Endothelial cell of umbilical vein (primary cell): Measurements from ENCODE around the gene SOD3. TPM values are rescaled to one million over a fixed set of nuclear protein-coding genes. Genes with fewer than 3 reads are reported as not detected.

Experiments used
- BruUV-seq: library from RNA; stranded (reverse); fragments of 400-500 nt; replicated peaks from 2 replicates; lab custom pipeline; 2021; lab: Mats Ljungman, UMichigan
- CTCF ChIA-PET: fragments of 300-600, 350-600 bp; sonication (Branson Sonifier 250); formaldehyde crosslinking; loops from one replicate; lab custom pipeline; 2021; ENCODE audit warnings: antibody characterized with exemption, inconsistent platforms; lab: Charles Lee
- POLR2A ChIA-PET: fragments of 300-600, 350-600 bp; sonication (Branson Sonifier 250); formaldehyde crosslinking; loops from one replicate; lab custom pipeline; 2021; ENCODE audit warnings: antibody characterized with exemption, inconsistent platforms; lab: Charles Lee
- DNase-seq: peaks from one replicate; pipeline ENCODE4 v3.0.0-alpha.2; 2011; ENCODE audit warnings: low read depth, low spot score
- FAIRE-seq: peaks from 2 replicates; lab custom pipeline; 2011; peaks lifted over from hg19 to GRCh38; lab: Jason Lieb, UNC
- H2AFZ ChIP-seq: 2 replicates; pipeline ENCODE4 v1.6.0; 2012; ENCODE audit warnings: low read depth, low read length, control low read depth, inconsistent platforms
- H3K27ac ChIP-seq: 2 replicates; pipeline ENCODE4 v1.5.1; 2011; ENCODE audit warnings: low read depth, mild to moderate bottlenecking, control low read depth, low read length, moderate library complexity; ENCODE audit not compliant: insufficient read depth
- H3K27me3 ChIP-seq, 2 experiments: 2 replicates each; pipeline versions ENCODE4 v1.6.0 to v1.6.1; 2011; ENCODE audit warnings: low read length in 2 of 2, mixed read lengths in 1 of 2; ENCODE audit not compliant: control insufficient read depth in 2 of 2, insufficient read depth in 2 of 2
- H3K36me3 ChIP-seq, 2 experiments: 2 replicates in 1 of 2; 3 replicates in 1 of 2; pipeline ENCODE4 v1.5.1; 2011; ENCODE audit warnings: low read length in 2 of 2, mild to moderate bottlenecking in 1 of 2, moderate library complexity in 1 of 2; ENCODE audit not compliant: control insufficient read depth in 2 of 2, insufficient read depth in 2 of 2; ENCODE audit errors: extremely low read depth in 1 of 2
- H3K4me1 ChIP-seq: 3 replicates; pipeline ENCODE4 v1.5.1; 2011; ENCODE audit warnings: mild to moderate bottlenecking, low read length; ENCODE audit not compliant: control insufficient read depth, insufficient read depth; ENCODE audit errors: extremely low read depth
- H3K4me2 ChIP-seq: 2 replicates; pipeline ENCODE4 v1.6.1; 2011; ENCODE audit warnings: low read length, control low read depth, mixed read lengths; ENCODE audit not compliant: insufficient read depth
- H3K4me3 ChIP-seq, 3 experiments: fragments of 200-600 bp in 1 of 3; sonication (generic), shearing (Covaris generic) in 1 of 3; replicated peaks in 1 of 3; 2 replicates each; pipeline ENCODE4 v1.5.1; 2011 to 2016; ENCODE audit warnings: control low read depth in 3 of 3, low read length in 3 of 3, mild to moderate bottlenecking in 2 of 3, inconsistent platforms in 1 of 3, low read depth in 1 of 3, moderate library complexity in 1 of 3; ENCODE audit not compliant: insufficient read depth in 1 of 3
- H3K79me2 ChIP-seq: 2 replicates; pipeline ENCODE4 v1.6.0; 2012; ENCODE audit warnings: low read length, inconsistent platforms; ENCODE audit not compliant: control insufficient read depth, insufficient read depth
- H3K9ac ChIP-seq: replicated peaks from 2 replicates; pipeline ENCODE3; 2011; ENCODE audit warnings: low read length, control low read depth; ENCODE audit not compliant: insufficient read depth; ENCODE audit errors: extremely low read depth
- H3K9me1 ChIP-seq: replicated peaks from 3 replicates; pipeline ENCODE4 v1.6.0; 2011; ENCODE audit warnings: mild to moderate bottlenecking, low read length; ENCODE audit not compliant: control insufficient read depth, insufficient read depth; ENCODE audit errors: extremely low read depth
- H3K9me3 ChIP-seq: replicated peaks from 2 replicates; pipeline ENCODE4 v1.5.1; 2012; ENCODE audit warnings: low read length, inconsistent platforms; ENCODE audit not compliant: control insufficient read depth, insufficient read depth
- H4K20me1 ChIP-seq: replicated peaks from 2 replicates; pipeline ENCODE3; 2011; ENCODE audit warnings: mild to moderate bottlenecking, low read length; ENCODE audit not compliant: control insufficient read depth, insufficient read depth; ENCODE audit errors: extremely low read depth
- EZH2 ChIP-seq: IDR thresholded peaks from 2 replicates; pipeline ENCODE4 v1.6.1; 2012; ENCODE audit warnings: borderline replicate concordance, low read depth, mild to moderate bottlenecking, moderate library complexity, low read length, inconsistent platforms; ENCODE audit not compliant: severe bottlenecking
- FOS ChIP-seq: IDR thresholded peaks from 2 replicates; pipeline ENCODE4 v1.6.1; 2011; ENCODE audit warnings: mild to moderate bottlenecking, low read length, moderate library complexity, borderline replicate concordance; ENCODE audit not compliant: insufficient read depth
- GATA2 ChIP-seq: IDR thresholded peaks from 2 replicates; pipeline ENCODE4 v1.7.0; 2011; ENCODE audit warnings: low read depth, mild to moderate bottlenecking, moderate library complexity, mixed read lengths, low read length; ENCODE audit not compliant: insufficient read length, insufficient read depth
- JUN ChIP-seq: IDR thresholded peaks from 2 replicates; pipeline ENCODE4 v1.6.1; 2011; ENCODE audit warnings: borderline replicate concordance, low read depth; ENCODE audit not compliant: insufficient read length, insufficient read depth
- MAX ChIP-seq: IDR thresholded peaks from 2 replicates; pipeline ENCODE4 v1.6.1; 2011; ENCODE audit not compliant: insufficient read depth, insufficient read length
- MYC ChIP-seq: IDR thresholded peaks from one replicate; pipeline ENCODE4 v1.6.1; 2011; ENCODE audit warnings: mild to moderate bottlenecking, low read depth, low read length
- POLR2A ChIP-seq: IDR thresholded peaks from 2 replicates; pipeline ENCODE4 v1.6.1; 2012; ENCODE audit warnings: low read depth, mild to moderate bottlenecking, control low read depth, low read length
- POLR2AphosphoS5 ChIP-seq: IDR thresholded peaks from 2 replicates; pipeline ENCODE4 v1.6.1; 2012; ENCODE audit warnings: low read depth, mild to moderate bottlenecking, control low read depth, low read length, moderate library complexity; ENCODE audit not compliant: insufficient read depth
- dilution Hi-C: fragments of 300-500 bp; cut with MboI; formaldehyde crosslinking; loops from one replicate; pipeline ENCODE4 v1.15.0; 2019; ENCODE audit warnings: low sequenced_read_pairs; ENCODE audit not compliant: extremely low pct_ligation_motif_present
- intact Hi-C: fragments of 100-400 bp; cut with micrococcal nuclease; formaldehyde crosslinking; loops from one replicate; pipeline ENCODE4 v1.10.0; 2022
- polyA plus RNA-seq, 4 experiments: library from polyadenylated mRNA; depleted of rRNA in 3 of 4; stranded (reverse) in 3 of 4; unstranded in 1 of 4; fragments of >200 nt; gene quantifications; 2 replicates each; pipeline versions ENCODE4 v1.2.1 to v1.2.3, GENCODE V29; 2011 to 2012; ENCODE audit warnings: missing spikeins in 1 of 4
- total RNA-seq: library from RNA; stranded (reverse); gene quantifications from 2 replicates; pipeline ENCODE4 v1.2.3, GENCODE V29; 2021
- TF ChIP-seq, protein P1 (sequence below), 2 donors: IDR thresholded peaks; 1 replicate in 1 of 2; 2 replicates in 1 of 2; pipeline ENCODE4 v1.5.1; 2011; ENCODE audit warnings: low read length in 2 of 2, mild to moderate bottlenecking in 2 of 2, moderate library complexity in 2 of 2, control low read depth in 1 of 2, inconsistent platforms in 1 of 2, low read depth in 1 of 2; ENCODE audit not compliant: insufficient read depth in 1 of 2; ENCODE audit errors: extremely low read depth in 1 of 2

The SOD3 gene
- total and polyA plus RNA-seq, 2 donors (not counting 3 experiments of a cell fraction or from before 2014, with no cell fraction given) = not detected

- Histone ChIP-seq H3K4me3 (no peak overlapping the region), H3K36me3 (no peaks in the 10 kb centered on the region), H2AFZ (no peak overlapping the region), H3K9me1 (no peaks in the 10 kb centered on the region), H3K27me3 (no peaks in the 10 kb centered on the region), H3K4me1 (no peaks in the 10 kb centered on the region), H4K20me1 (no peaks in the 10 kb centered on the region), H3K9ac (no peak overlapping the region), H3K4me2 (no peak overlapping the region), H3K27ac (no peak overlapping the region), H3K79me2 (no peaks in the 10 kb centered on the region), H3K9me3 (no peaks in the 10 kb centered on the region)
- DNase-seq (no peak), FAIRE-seq (no peak)
- BruUV-seq = no TSS peak
- POLR2A ChIA-PET = no interaction called here
- CTCF ChIA-PET = no interaction called here
- TF ChIP-seq, protein P1, sequence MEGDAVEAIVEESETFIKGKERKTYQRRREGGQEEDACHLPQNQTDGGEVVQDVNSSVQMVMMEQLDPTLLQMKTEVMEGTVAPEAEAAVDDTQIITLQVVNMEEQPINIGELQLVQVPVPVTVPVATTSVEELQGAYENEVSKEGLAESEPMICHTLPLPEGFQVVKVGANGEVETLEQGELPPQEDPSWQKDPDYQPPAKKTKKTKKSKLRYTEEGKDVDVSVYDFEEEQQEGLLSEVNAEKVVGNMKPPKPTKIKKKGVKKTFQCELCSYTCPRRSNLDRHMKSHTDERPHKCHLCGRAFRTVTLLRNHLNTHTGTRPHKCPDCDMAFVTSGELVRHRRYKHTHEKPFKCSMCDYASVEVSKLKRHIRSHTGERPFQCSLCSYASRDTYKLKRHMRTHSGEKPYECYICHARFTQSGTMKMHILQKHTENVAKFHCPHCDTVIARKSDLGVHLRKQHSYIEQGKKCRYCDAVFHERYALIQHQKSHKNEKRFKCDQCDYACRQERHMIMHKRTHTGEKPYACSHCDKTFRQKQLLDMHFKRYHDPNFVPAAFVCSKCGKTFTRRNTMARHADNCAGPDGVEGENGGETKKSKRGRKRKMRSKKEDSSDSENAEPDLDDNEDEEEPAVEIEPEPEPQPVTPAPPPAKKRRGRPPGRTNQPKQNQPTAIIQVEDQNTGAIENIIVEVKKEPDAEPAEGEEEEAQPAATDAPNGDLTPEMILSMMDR (IDR thresholded peaks at IDR 0.05; ENCODE audit: extremely low read depth in 1 of 2, insufficient read depth in 1 of 2, low read depth in 1 of 2, low read length in 2 of 2) = no peak
- TF ChIP-seq GATA2 = no peak
- no peak for TF ChIP-seq POLR2A
- TF ChIP-seq MAX = no peak
- no peak for TF ChIP-seq FOS
- TF ChIP-seq MYC = no peak
- TF ChIP-seq POLR2AphosphoS5 = no peak
- no peak for TF ChIP-seq JUN
- TF ChIP-seq EZH2 = no peak
- dilution Hi-C loops = no loop called here
- intact Hi-C loops = no loop called here
Measured at GRCh38 chr4:24820541-24820940, 25.2 kb downstream of the SOD3 start.
